Measurements from ENCODE around the gene TANK.

DNA sequence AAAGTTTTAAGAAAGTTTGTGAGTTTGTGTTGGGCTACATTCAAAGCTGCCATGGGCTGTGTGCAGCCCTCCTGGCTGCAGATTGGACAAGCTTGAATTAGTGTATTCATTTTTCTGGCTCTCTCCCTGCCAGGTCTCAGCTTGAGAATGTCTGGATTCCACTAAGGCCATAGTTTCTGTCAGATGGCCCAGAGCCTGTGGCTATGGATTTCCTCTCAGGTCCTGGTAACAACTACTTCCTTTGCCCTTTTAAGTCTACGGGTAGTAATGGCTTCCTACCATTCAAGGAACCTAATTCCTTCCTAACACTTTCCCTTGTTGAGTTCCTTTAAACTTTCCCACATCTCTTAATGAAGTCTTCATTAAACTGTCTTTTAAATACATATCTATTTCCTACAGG lies 123.7 kb downstream of the TANK start:
- TF ChIP-seq, protein P1, sequence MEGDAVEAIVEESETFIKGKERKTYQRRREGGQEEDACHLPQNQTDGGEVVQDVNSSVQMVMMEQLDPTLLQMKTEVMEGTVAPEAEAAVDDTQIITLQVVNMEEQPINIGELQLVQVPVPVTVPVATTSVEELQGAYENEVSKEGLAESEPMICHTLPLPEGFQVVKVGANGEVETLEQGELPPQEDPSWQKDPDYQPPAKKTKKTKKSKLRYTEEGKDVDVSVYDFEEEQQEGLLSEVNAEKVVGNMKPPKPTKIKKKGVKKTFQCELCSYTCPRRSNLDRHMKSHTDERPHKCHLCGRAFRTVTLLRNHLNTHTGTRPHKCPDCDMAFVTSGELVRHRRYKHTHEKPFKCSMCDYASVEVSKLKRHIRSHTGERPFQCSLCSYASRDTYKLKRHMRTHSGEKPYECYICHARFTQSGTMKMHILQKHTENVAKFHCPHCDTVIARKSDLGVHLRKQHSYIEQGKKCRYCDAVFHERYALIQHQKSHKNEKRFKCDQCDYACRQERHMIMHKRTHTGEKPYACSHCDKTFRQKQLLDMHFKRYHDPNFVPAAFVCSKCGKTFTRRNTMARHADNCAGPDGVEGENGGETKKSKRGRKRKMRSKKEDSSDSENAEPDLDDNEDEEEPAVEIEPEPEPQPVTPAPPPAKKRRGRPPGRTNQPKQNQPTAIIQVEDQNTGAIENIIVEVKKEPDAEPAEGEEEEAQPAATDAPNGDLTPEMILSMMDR (conservative IDR thresholded peaks at IDR 0.05; ENCODE audit: low read depth, low read length): no peak
- TF ChIP-seq EZH2 (IDR thresholded peaks at IDR 0.05; ENCODE audit: borderline replicate concordance, low read depth, low read length, poor library complexity, severe bottlenecking): no peak
